WTC11 (cell line): Measurements from ENCODE around the gene PAX8. TPM values are rescaled to one million over a fixed set of nuclear protein-coding genes. Genes with fewer than 3 reads are reported as not detected.

Source experiments
- ATAC-seq: fragments of 200-7000 bp; cut with Tn5 transposase; 2 replicates; pipeline ENCODE4 v1.10.0; 2021; ENCODE audit warnings: mild to moderate bottlenecking, moderate library complexity
- CTCF ChIA-PET: fragments of 300-600 bp; sonication (Branson Sonifier 250); formaldehyde crosslinking; loops from one replicate; lab custom pipeline; 2021; ENCODE audit warnings: antibody characterized with exemption; lab: Charles Lee
- POLR2A ChIA-PET: fragments of 350-600 bp; sonication (Branson Sonifier 250); formaldehyde crosslinking; loops from one replicate; lab custom pipeline; 2021; ENCODE audit warnings: antibody characterized with exemption; lab: Charles Lee
- DNase-seq: peaks from one replicate; pipeline ENCODE4 v3.0.0; 2021; ENCODE audit warnings: low spot score
- H3K27ac Mint-ChIP-seq: 2 replicates; pipeline ENCODE4 v1.8.0; 2021; ENCODE audit warnings: mixed read lengths
- H3K27me3 Mint-ChIP-seq: 2 replicates; pipeline ENCODE4 v1.8.0; 2021; ENCODE audit warnings: low read depth, mild to moderate bottlenecking, moderate library complexity, mixed read lengths
- H3K36me3 Mint-ChIP-seq: 2 replicates; pipeline ENCODE4 v1.8.0; 2021; ENCODE audit warnings: mixed read lengths
- H3K4me1 Mint-ChIP-seq: 2 replicates; pipeline ENCODE4 v1.8.0; 2022; ENCODE audit warnings: mixed read lengths
- H3K4me3 Mint-ChIP-seq: 2 replicates; pipeline ENCODE4 v1.8.0; 2021; ENCODE audit warnings: mild to moderate bottlenecking, moderate library complexity, mixed read lengths
- H3K9me3 Mint-ChIP-seq: 2 replicates; pipeline ENCODE4 v1.8.0; 2021; ENCODE audit warnings: mixed read lengths
- ESRRA ChIP-seq: sonication (generic); formaldehyde crosslinking; IDR thresholded peaks from 2 replicates; pipeline ENCODE4 v1.8.1; 2022; ENCODE audit warnings: mild to moderate bottlenecking, missing genetic modification reagents, borderline replicate concordance
- FOXJ3 ChIP-seq: sonication (generic); formaldehyde crosslinking; IDR thresholded peaks from 2 replicates; pipeline ENCODE4 v1.9.0; 2021; ENCODE audit warnings: missing genetic modification reagents, mild to moderate bottlenecking, borderline replicate concordance
- FOXK1 ChIP-seq: sonication (generic); formaldehyde crosslinking; IDR thresholded peaks from 2 replicates; pipeline ENCODE4 v1.8.0; 2022; ENCODE audit warnings: mild to moderate bottlenecking, moderate library complexity, missing genetic modification reagents
- GABPB1 ChIP-seq: sonication (generic); formaldehyde crosslinking; IDR thresholded peaks from 2 replicates; pipeline ENCODE4 v1.8.1; 2023; ENCODE audit warnings: mild to moderate bottlenecking, missing genetic modification reagents
- GTF2I ChIP-seq: fragments of 250-450 bp; sonication (Bioruptor Pico); conservative IDR thresholded peaks from 2 replicates; pipeline ENCODE4 v1.4.0; 2021; ENCODE audit warnings: mild to moderate bottlenecking
- JAZF1 ChIP-seq: fragments of 250-450 bp; sonication (Bioruptor Pico); IDR thresholded peaks from 2 replicates; pipeline ENCODE4 v1.9.0; 2021; ENCODE audit warnings: moderate library complexity, mild to moderate bottlenecking, inconsistent platforms
- JUN ChIP-seq: sonication (generic); formaldehyde crosslinking; IDR thresholded peaks from 2 replicates; pipeline ENCODE4 v1.8.0; 2023; ENCODE audit warnings: mild to moderate bottlenecking, missing genetic modification reagents
- MXD4 ChIP-seq: fragments of 250-450 bp; sonication (Bioruptor Pico); IDR thresholded peaks from 2 replicates; pipeline ENCODE4 v1.8.0; 2021; ENCODE audit warnings: mild to moderate bottlenecking, moderate library complexity, borderline replicate concordance
- PRRX2 ChIP-seq: fragments of 250-450 bp; sonication (Bioruptor Pico); IDR thresholded peaks from 2 replicates; pipeline ENCODE4 v1.8.0; 2021; ENCODE audit warnings: mild to moderate bottlenecking
- SMAD3 ChIP-seq: sonication (generic); formaldehyde crosslinking; IDR thresholded peaks from 2 replicates; pipeline ENCODE4 v1.8.0; 2022; ENCODE audit warnings: missing genetic modification reagents, mild to moderate bottlenecking, borderline replicate concordance
- SOX15 ChIP-seq: fragments of 250-450 bp; sonication (Bioruptor Pico); IDR thresholded peaks from 2 replicates; pipeline ENCODE4 v1.9.0; 2021; ENCODE audit warnings: mild to moderate bottlenecking
- SP1 ChIP-seq: sonication (generic); formaldehyde crosslinking; conservative IDR thresholded peaks from 2 replicates; pipeline ENCODE4 v1.8.1; 2022; ENCODE audit warnings: missing genetic modification reagents
- TCF7 ChIP-seq: sonication (generic); formaldehyde crosslinking; IDR thresholded peaks from 2 replicates; pipeline ENCODE4 v1.8.0; 2022; ENCODE audit warnings: mild to moderate bottlenecking, low read depth, missing genetic modification reagents, moderate library complexity
- TEAD1 ChIP-seq: sonication (generic); formaldehyde crosslinking; IDR thresholded peaks from 2 replicates; pipeline ENCODE4 v1.8.0; 2022; ENCODE audit warnings: mild to moderate bottlenecking, missing genetic modification reagents
- TP53 ChIP-seq: sonication (generic); formaldehyde crosslinking; IDR thresholded peaks from 2 replicates; pipeline ENCODE4 v1.8.1; 2023; ENCODE audit warnings: mild to moderate bottlenecking, missing genetic modification reagents
- ZBTB21 ChIP-seq: sonication (generic); formaldehyde crosslinking; IDR thresholded peaks from 2 replicates; pipeline ENCODE4 v1.8.1; 2023; ENCODE audit warnings: mild to moderate bottlenecking, missing genetic modification reagents, borderline replicate concordance
- ZNF121 ChIP-seq: sonication (generic); formaldehyde crosslinking; IDR thresholded peaks from 2 replicates; pipeline ENCODE4 v1.8.0; 2023; ENCODE audit warnings: missing genetic modification reagents
- ZNF317 ChIP-seq: sonication (generic); formaldehyde crosslinking; IDR thresholded peaks from 2 replicates; pipeline ENCODE4 v1.8.1; 2023; ENCODE audit warnings: low read depth, mild to moderate bottlenecking, moderate library complexity, missing genetic modification reagents, borderline replicate concordance
- ZNF396 ChIP-seq: fragments of 250-450 bp; sonication (Bioruptor Pico); IDR thresholded peaks from 2 replicates; pipeline ENCODE4 v1.8.0; 2021; ENCODE audit warnings: mild to moderate bottlenecking, moderate library complexity, borderline replicate concordance
- total RNA-seq: library from RNA; stranded (reverse); gene quantifications from 3 replicates; pipeline ENCODE4 v1.2.3, GENCODE V29; 2021
- TF ChIP-seq, protein P1 (sequence below): sonication (generic); formaldehyde crosslinking; IDR thresholded peaks from 2 replicates; pipeline ENCODE4 v1.8.1; 2023; ENCODE audit warnings: mild to moderate bottlenecking, missing genetic modification reagents
- TF ChIP-seq, protein P2 (sequence below): fragments of 250-450 bp; sonication (Bioruptor Pico); IDR thresholded peaks from 2 replicates; pipeline ENCODE4 v1.9.0; 2021; ENCODE audit warnings: mild to moderate bottlenecking, borderline replicate concordance
- TF ChIP-seq, protein P3 (sequence below): fragments of 250-450 bp; sonication (Bioruptor Pico); IDR thresholded peaks from 2 replicates; pipeline ENCODE4 v1.8.0; 2021; ENCODE audit warnings: mild to moderate bottlenecking
- TF ChIP-seq, protein P4 (sequence below): fragments of 250-450 bp; sonication (Bioruptor Pico); IDR thresholded peaks from 2 replicates; pipeline ENCODE4 v2.1.2; 2022; ENCODE audit warnings: mild to moderate bottlenecking, moderate library complexity
- TF ChIP-seq, protein P5 (sequence below): fragments of 200-600 bp; IDR thresholded peaks from 2 replicates; pipeline ENCODE4 v1.8.0; 2022; ENCODE audit warnings: antibody characterized with exemption
- TF ChIP-seq, protein P6 (sequence below): sonication (generic); formaldehyde crosslinking; IDR thresholded peaks from 2 replicates; pipeline ENCODE4 v1.8.1; 2022; ENCODE audit warnings: low read depth, mild to moderate bottlenecking, moderate library complexity, missing genetic modification reagents, borderline replicate concordance

PAX8 gene
- total RNA-seq, 1 experiment from 2014 or later: 0.35 TPM

DNA sequence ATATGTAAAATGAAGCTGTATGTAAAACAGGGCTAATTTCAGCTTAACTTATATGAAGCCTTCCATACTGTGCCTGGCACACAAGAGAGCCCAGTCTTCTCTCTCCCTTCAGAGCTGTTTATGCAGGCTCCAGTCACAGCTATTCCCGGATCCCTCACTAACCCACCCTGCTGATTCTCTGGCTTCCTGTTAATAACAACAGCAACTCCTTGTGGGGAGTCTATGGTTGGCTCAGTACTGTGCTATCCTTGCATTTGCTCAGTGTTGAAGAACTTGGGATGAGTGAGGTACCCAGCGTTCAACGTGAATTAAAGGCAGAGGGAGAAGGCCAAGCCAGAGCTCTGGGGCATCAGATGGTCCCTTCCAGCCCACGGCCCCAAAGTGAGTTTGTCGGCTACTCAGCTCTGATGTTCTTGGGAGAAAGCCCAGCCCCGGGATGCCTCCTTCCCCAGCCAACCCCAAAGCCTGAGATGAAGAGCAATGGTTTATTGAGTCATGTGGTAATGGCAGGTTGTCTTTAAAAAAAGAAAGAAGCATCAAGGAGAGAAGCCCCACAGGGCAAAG, 61.7 kb downstream of the PAX8 start:
- DNase-seq (no peak), ATAC-seq (no peak)
- TF ChIP-seq PRRX2: no peak
- TF ChIP-seq ZNF396 (CRISPR knock-in tag): no peak
- TF ChIP-seq, protein P1, sequence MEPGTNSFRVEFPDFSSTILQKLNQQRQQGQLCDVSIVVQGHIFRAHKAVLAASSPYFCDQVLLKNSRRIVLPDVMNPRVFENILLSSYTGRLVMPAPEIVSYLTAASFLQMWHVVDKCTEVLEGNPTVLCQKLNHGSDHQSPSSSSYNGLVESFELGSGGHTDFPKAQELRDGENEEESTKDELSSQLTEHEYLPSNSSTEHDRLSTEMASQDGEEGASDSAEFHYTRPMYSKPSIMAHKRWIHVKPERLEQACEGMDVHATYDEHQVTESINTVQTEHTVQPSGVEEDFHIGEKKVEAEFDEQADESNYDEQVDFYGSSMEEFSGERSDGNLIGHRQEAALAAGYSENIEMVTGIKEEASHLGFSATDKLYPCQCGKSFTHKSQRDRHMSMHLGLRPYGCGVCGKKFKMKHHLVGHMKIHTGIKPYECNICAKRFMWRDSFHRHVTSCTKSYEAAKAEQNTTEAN (CRISPR knock-in tag): no peak
- no peak for TF ChIP-seq SP1 (CRISPR knock-in tag)
- TF ChIP-seq GTF2I (CRISPR knock-in tag): no peak
- no peak for TF ChIP-seq SOX15 (CRISPR knock-in tag)
- TF ChIP-seq JAZF1: no peak
- TF ChIP-seq, protein P2, sequence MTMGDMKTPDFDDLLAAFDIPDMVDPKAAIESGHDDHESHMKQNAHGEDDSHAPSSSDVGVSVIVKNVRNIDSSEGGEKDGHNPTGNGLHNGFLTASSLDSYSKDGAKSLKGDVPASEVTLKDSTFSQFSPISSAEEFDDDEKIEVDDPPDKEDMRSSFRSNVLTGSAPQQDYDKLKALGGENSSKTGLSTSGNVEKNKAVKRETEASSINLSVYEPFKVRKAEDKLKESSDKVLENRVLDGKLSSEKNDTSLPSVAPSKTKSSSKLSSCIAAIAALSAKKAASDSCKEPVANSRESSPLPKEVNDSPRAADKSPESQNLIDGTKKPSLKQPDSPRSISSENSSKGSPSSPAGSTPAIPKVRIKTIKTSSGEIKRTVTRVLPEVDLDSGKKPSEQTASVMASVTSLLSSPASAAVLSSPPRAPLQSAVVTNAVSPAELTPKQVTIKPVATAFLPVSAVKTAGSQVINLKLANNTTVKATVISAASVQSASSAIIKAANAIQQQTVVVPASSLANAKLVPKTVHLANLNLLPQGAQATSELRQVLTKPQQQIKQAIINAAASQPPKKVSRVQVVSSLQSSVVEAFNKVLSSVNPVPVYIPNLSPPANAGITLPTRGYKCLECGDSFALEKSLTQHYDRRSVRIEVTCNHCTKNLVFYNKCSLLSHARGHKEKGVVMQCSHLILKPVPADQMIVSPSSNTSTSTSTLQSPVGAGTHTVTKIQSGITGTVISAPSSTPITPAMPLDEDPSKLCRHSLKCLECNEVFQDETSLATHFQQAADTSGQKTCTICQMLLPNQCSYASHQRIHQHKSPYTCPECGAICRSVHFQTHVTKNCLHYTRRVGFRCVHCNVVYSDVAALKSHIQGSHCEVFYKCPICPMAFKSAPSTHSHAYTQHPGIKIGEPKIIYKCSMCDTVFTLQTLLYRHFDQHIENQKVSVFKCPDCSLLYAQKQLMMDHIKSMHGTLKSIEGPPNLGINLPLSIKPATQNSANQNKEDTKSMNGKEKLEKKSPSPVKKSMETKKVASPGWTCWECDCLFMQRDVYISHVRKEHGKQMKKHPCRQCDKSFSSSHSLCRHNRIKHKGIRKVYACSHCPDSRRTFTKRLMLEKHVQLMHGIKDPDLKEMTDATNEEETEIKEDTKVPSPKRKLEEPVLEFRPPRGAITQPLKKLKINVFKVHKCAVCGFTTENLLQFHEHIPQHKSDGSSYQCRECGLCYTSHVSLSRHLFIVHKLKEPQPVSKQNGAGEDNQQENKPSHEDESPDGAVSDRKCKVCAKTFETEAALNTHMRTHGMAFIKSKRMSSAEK (CRISPR knock-in tag): no peak
- TF ChIP-seq TEAD1 (CRISPR knock-in tag): no peak
- no peak for TF ChIP-seq FOXK1
- TF ChIP-seq FOXJ3: no peak
- TF ChIP-seq, protein P3, sequence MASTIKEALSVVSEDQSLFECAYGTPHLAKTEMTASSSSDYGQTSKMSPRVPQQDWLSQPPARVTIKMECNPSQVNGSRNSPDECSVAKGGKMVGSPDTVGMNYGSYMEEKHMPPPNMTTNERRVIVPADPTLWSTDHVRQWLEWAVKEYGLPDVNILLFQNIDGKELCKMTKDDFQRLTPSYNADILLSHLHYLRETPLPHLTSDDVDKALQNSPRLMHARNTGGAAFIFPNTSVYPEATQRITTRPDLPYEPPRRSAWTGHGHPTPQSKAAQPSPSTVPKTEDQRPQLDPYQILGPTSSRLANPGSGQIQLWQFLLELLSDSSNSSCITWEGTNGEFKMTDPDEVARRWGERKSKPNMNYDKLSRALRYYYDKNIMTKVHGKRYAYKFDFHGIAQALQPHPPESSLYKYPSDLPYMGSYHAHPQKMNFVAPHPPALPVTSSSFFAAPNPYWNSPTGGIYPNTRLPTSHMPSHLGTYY: no peak
- no peak for TF ChIP-seq TCF7
- Mint-ChIP-seq H3K9me3 (no peaks in the 10 kb centered on the region), H3K4me3 (no peak overlapping the region), H3K36me3 (no peaks in the 10 kb centered on the region), H3K27ac (no peak overlapping the region), H3K27me3 (0 out of 2 replicates have a peak, but pooled peaks cover 2% of the 10 kb centered on the region), H3K4me1 (peaks cover 41% of the 10 kb centered on the region)
- POLR2A ChIA-PET: no interaction called here
- CTCF ChIA-PET: interaction anchor here (0.9 to 1.9 kb wide), 4 partner anchors 13 to 137 kb away, joined by 3 to 20 read pairs (median 10); no protein-coding TSS in a partner anchor

DNA sequence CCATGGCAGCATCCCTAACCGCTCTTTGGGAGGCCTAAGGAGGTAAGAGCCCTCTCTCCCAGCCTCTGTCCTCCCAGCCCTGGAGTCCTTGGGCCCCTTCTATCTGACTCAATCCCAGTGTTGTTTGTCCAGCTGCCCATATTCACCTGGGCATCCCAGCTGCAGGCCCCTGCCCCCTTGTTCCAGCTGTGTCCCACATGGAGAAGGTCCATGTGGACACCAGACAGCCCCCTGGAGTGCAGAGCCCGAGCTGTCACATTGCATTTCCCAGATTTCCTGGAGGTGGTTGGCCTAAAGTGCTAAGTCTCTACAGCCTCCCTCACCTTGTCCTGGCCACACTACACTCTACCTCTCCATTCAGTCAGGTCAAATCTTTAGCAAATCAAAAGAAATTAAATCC, 62.4 kb downstream of the PAX8 start:
- no peak overlapping the region for H3K4me3 Mint-ChIP-seq
- CTCF ChIA-PET: interaction anchor here (0.9 to 1.9 kb wide), 4 partner anchors 12 to 136 kb away, joined by 3 to 20 read pairs (median 10); no protein-coding TSS in a partner anchor
- TF ChIP-seq JUN (CRISPR knock-in tag): no peak
- no peak for TF ChIP-seq MXD4 (CRISPR knock-in tag)
- no peak for TF ChIP-seq ZBTB21
- no peak for TF ChIP-seq ZNF121 (CRISPR knock-in tag)
- no peak for TF ChIP-seq ESRRA (CRISPR knock-in tag)
- no peak for TF ChIP-seq GABPB1 (CRISPR knock-in tag)
- TF ChIP-seq TP53 (CRISPR knock-in tag): no peak
- no peak for TF ChIP-seq ZNF317 (CRISPR knock-in tag)
- TF ChIP-seq, protein P4, sequence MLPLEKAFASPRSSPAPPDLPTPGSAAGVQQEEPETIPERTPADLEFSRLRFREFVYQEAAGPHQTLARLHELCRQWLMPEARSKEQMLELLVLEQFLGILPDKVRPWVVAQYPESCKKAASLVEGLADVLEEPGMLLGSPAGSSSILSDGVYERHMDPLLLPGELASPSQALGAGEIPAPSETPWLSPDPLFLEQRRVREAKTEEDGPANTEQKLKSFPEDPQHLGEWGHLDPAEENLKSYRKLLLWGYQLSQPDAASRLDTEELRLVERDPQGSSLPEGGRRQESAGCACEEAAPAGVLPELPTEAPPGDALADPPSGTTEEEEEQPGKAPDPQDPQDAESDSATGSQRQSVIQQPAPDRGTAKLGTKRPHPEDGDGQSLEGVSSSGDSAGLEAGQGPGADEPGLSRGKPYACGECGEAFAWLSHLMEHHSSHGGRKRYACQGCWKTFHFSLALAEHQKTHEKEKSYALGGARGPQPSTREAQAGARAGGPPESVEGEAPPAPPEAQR: no peak
- TF ChIP-seq, protein P5, sequence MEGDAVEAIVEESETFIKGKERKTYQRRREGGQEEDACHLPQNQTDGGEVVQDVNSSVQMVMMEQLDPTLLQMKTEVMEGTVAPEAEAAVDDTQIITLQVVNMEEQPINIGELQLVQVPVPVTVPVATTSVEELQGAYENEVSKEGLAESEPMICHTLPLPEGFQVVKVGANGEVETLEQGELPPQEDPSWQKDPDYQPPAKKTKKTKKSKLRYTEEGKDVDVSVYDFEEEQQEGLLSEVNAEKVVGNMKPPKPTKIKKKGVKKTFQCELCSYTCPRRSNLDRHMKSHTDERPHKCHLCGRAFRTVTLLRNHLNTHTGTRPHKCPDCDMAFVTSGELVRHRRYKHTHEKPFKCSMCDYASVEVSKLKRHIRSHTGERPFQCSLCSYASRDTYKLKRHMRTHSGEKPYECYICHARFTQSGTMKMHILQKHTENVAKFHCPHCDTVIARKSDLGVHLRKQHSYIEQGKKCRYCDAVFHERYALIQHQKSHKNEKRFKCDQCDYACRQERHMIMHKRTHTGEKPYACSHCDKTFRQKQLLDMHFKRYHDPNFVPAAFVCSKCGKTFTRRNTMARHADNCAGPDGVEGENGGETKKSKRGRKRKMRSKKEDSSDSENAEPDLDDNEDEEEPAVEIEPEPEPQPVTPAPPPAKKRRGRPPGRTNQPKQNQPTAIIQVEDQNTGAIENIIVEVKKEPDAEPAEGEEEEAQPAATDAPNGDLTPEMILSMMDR: no peak
- TF ChIP-seq, protein P6, sequence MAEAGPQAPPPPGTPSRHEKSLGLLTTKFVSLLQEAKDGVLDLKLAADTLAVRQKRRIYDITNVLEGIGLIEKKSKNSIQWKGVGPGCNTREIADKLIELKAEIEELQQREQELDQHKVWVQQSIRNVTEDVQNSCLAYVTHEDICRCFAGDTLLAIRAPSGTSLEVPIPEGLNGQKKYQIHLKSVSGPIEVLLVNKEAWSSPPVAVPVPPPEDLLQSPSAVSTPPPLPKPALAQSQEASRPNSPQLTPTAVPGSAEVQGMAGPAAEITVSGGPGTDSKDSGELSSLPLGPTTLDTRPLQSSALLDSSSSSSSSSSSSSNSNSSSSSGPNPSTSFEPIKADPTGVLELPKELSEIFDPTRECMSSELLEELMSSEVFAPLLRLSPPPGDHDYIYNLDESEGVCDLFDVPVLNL (CRISPR knock-in tag): no peak
- TF ChIP-seq SMAD3: no peak

More for the DNA sequence above, 62.4 kb downstream of the PAX8 start:
- Mint-ChIP-seq H3K4me1 (peaks cover 43% of the 10 kb centered on the region), H3K27me3 (0 out of 2 replicates have a peak, but pooled peaks cover 2% of the 10 kb centered on the region), H3K27ac (no peak overlapping the region), H3K36me3 (no peaks in the 10 kb centered on the region), H3K9me3 (no peaks in the 10 kb centered on the region)
- POLR2A ChIA-PET: no interaction called here
- ATAC-seq (no peak), DNase-seq (no peak)
